HCT116 (cell line): Measurements from ENCODE around the gene FBXO30. TPM values are rescaled to one million over a fixed set of nuclear protein-coding genes. Genes with fewer than 3 reads are reported as not detected.

Source experiments
- ATAC-seq: fragments of 200-7000 bp; cut with Tn5 transposase; 2 replicates; pipeline ENCODE4 v1.9.1; 2020; ENCODE audit warnings: mild to moderate bottlenecking, moderate library complexity
- BruUV-seq: library from RNA; stranded (reverse); fragments of 400-500 nt; replicated peaks from 2 replicates; lab custom pipeline; 2021; lab: Mats Ljungman, UMichigan
- CTCF ChIA-PET: fragments of 300-600 bp; sonication (Branson Sonifier 250); formaldehyde crosslinking; loops from one replicate; lab custom pipeline; 2021; ENCODE audit warnings: antibody characterized with exemption; lab: Charles Lee
- POLR2A ChIA-PET: fragments of 300-600, 350-600 bp; sonication (Branson Sonifier 250); formaldehyde crosslinking; loops from one replicate; lab custom pipeline; 2021; ENCODE audit warnings: antibody characterized with exemption; lab: Charles Lee
- RAD21 ChIA-PET, 2 experiments: fragments of 300-600 bp; sonication (Branson Sonifier 250); formaldehyde crosslinking; loops; one replicate each; lab custom pipeline; 2023; ENCODE audit warnings: low total read pairs in 2 of 2; ENCODE audit not compliant: uncharacterized antibody in 2 of 2, unreplicated experiment in 2 of 2, low non-redundant PET in 1 of 2; lab: Charles Lee
- DNase-seq: peaks from one replicate; pipeline ENCODE4 v3.0.0-alpha.2; 2010; ENCODE audit warnings: low read depth, low spot score
- H2AFZ ChIP-seq: fragments of 200-600 bp; shearing (Covaris generic), sonication (generic); 2 replicates; pipeline ENCODE4 v1.6.1; 2017; ENCODE audit warnings: low read depth, mixed run types, mixed read lengths, antibody characterized with exemption, low read length; ENCODE audit not compliant: poor library complexity, severe bottlenecking
- H3K27ac ChIP-seq: 2 replicates; pipeline ENCODE4 v1.5.1; 2012; ENCODE audit warnings: low read depth, low read length
- H3K27me3 ChIP-seq: fragments of 200-600 bp; sonication (generic); 2 replicates; pipeline ENCODE4 v1.6.1; 2016; ENCODE audit warnings: mixed run types, low read length, mixed read lengths; ENCODE audit not compliant: insufficient read depth
- H3K36me3 ChIP-seq, 2 experiments: fragments of 200-500 bp in 1 of 2; fragments of 200-600 bp in 1 of 2; sonication (Bioruptor generic) in 1 of 2; sonication (generic) in 1 of 2; 2 replicates each; pipeline versions ENCODE4 v1.5.1 to v1.6.1; 2014 to 2016; ENCODE audit warnings: low read length in 2 of 2, inconsistent platforms in 1 of 2, mixed read lengths in 1 of 2, mixed run types in 1 of 2; ENCODE audit not compliant: insufficient read depth in 2 of 2, control insufficient read depth in 1 of 2
- H3K4me1 ChIP-seq, 2 experiments: fragments of 200-600 bp in 1 of 2; sonication (generic) in 1 of 2; 2 replicates each; pipeline versions ENCODE4 v1.5.1 to v1.6.1; 2012 to 2017; ENCODE audit warnings: low read length in 2 of 2, inconsistent platforms in 1 of 2, mild to moderate bottlenecking in 1 of 2, mixed read lengths in 1 of 2, mixed run types in 1 of 2, moderate library complexity in 1 of 2; ENCODE audit not compliant: insufficient read depth in 2 of 2, control insufficient read depth in 1 of 2
- H3K4me2 ChIP-seq: fragments of 200-600 bp; sonication (generic); 2 replicates; pipeline ENCODE4 v1.6.1; 2017; ENCODE audit warnings: mixed run types, low read length, mixed read lengths
- H3K4me3 ChIP-seq, 2 experiments: fragments of 200-600 bp in 1 of 2; sonication (generic) in 1 of 2; replicated peaks in 1 of 2; 2 replicates each; pipeline ENCODE4 v1.5.1; 2011 to 2016; ENCODE audit warnings: low read length in 2 of 2, control low read depth in 1 of 2, low read depth in 1 of 2, mild to moderate bottlenecking in 1 of 2, mixed read lengths in 1 of 2, mixed run types in 1 of 2
- H3K79me2 ChIP-seq: fragments of 200-600 bp; sonication (generic); 2 replicates; pipeline ENCODE4 v1.6.1; 2017; ENCODE audit warnings: mild to moderate bottlenecking, mixed run types, low read length, moderate library complexity, mixed read lengths; ENCODE audit not compliant: insufficient read depth
- H3K9ac ChIP-seq: fragments of 200-600 bp; sonication (generic); 2 replicates; pipeline ENCODE4 v1.6.1; 2016; ENCODE audit warnings: low read length, mixed read lengths
- H3K9me2 ChIP-seq: fragments of 200-600 bp; sonication (generic), shearing (Covaris generic); 2 replicates; pipeline ENCODE4 v1.6.1; 2017; ENCODE audit warnings: mixed run types, mild to moderate bottlenecking, moderate library complexity; ENCODE audit not compliant: insufficient read depth
- H3K9me3 ChIP-seq, 2 experiments: fragments of 200-500 bp in 1 of 2; fragments of 200-600 bp in 1 of 2; sonication (Bioruptor generic) in 1 of 2; sonication (generic) in 1 of 2; 2 replicates each; pipeline ENCODE4 v1.6.1; 2014 to 2017; ENCODE audit warnings: low read length in 2 of 2, mixed read lengths in 2 of 2, inconsistent platforms in 1 of 2, low read depth in 1 of 2, mild to moderate bottlenecking in 1 of 2, mixed run types in 1 of 2, moderate library complexity in 1 of 2; ENCODE audit not compliant: control insufficient read depth in 1 of 2, insufficient read depth in 1 of 2
- H4K20me1 ChIP-seq: fragments of 200-600 bp; sonication (generic), shearing (Covaris generic); 2 replicates; pipeline ENCODE4 v1.6.1; 2017; ENCODE audit warnings: mixed run types, mild to moderate bottlenecking, moderate library complexity; ENCODE audit not compliant: insufficient read depth
- ATF3 ChIP-seq: IDR thresholded peaks from 2 replicates; pipeline ENCODE4 v1.6.1; 2012
- CBX3 ChIP-seq: IDR thresholded peaks from 2 replicates; pipeline ENCODE4 v1.6.1; 2012; ENCODE audit warnings: low read depth
- CEBPB ChIP-seq: IDR thresholded peaks from 2 replicates; pipeline ENCODE4 v1.6.1; 2012; ENCODE audit warnings: low read depth
- CTCF ChIP-seq, 3 experiments: fragments of 200-600 bp in 1 of 3; sonication (generic) in 1 of 3; IDR thresholded peaks in 2 of 3; conservative IDR thresholded peaks in 1 of 3; 2 replicates each; pipeline ENCODE4 v1.5.1; 2012 to 2017; ENCODE audit warnings: low read depth in 2 of 3, low read length in 2 of 3, antibody characterized with exemption in 1 of 3, borderline replicate concordance in 1 of 3, control low read depth in 1 of 3, mild to moderate bottlenecking in 1 of 3, mixed read lengths in 1 of 3, mixed run types in 1 of 3, moderate library complexity in 1 of 3; ENCODE audit not compliant: insufficient read depth in 1 of 3
- ELF1 ChIP-seq: IDR thresholded peaks from 2 replicates; pipeline ENCODE4 v1.6.1; 2012; ENCODE audit warnings: low read depth, borderline replicate concordance
- FOSL1 ChIP-seq: IDR thresholded peaks from 2 replicates; pipeline ENCODE4 v1.6.1; 2012; ENCODE audit warnings: low read depth
- JUND ChIP-seq: IDR thresholded peaks from 2 replicates; pipeline ENCODE4 v1.6.1; 2012
- POLR2AphosphoS5 ChIP-seq: IDR thresholded peaks from 2 replicates; pipeline ENCODE4 v1.6.1; 2011; ENCODE audit warnings: mild to moderate bottlenecking, low read depth, low read length, moderate library complexity
- RAD21 ChIP-seq: IDR thresholded peaks from 2 replicates; pipeline ENCODE4 v1.6.1; 2012; ENCODE audit warnings: low read depth, mild to moderate bottlenecking
- SIN3A ChIP-seq: IDR thresholded peaks from 2 replicates; pipeline ENCODE4 v1.6.1; 2012; ENCODE audit warnings: low read depth
- SP1 ChIP-seq: IDR thresholded peaks from 2 replicates; pipeline ENCODE4 v1.6.1; 2012; ENCODE audit warnings: low read depth
- SRF ChIP-seq: IDR thresholded peaks from 2 replicates; pipeline ENCODE4 v1.6.1; 2012; ENCODE audit warnings: low read depth
- TCF7L2 ChIP-seq: IDR thresholded peaks from 2 replicates; pipeline ENCODE4 v1.7.0; 2011; ENCODE audit warnings: borderline replicate concordance, inconsistent platforms; ENCODE audit not compliant: insufficient read depth, insufficient read length; ENCODE audit errors: extremely low read depth
- YY1 ChIP-seq: IDR thresholded peaks from 2 replicates; pipeline ENCODE4 v1.6.1; 2011; ENCODE audit warnings: low read length, low read depth, moderate library complexity, mild to moderate bottlenecking; ENCODE audit not compliant: insufficient replicate concordance; ENCODE audit errors: extremely low read depth
- ZFX ChIP-seq: fragments of 450-650 bp; IDR thresholded peaks from 2 replicates; pipeline ENCODE4 v1.6.1; 2017
- intact Hi-C: fragments of 100-400 bp; cut with micrococcal nuclease; formaldehyde crosslinking; loops from 2 replicates; pipeline ENCODE4 v1.10.0; 2022
- total RNA-seq: library from RNA; stranded (reverse); gene quantifications from one replicate; pipeline ENCODE4 v1.2.1, GENCODE V29; 2021; ENCODE audit not compliant: unreplicated experiment

FBXO30 gene
- total RNA-seq, 1 experiment from 2014 or later: 9.1 TPM

GRCh38 chr6:145844933-145845540, 30.4 kb upstream of the FBXO30 start:
- H3K4me1 ChIP-seq: no peaks in the 10 kb centered on the region
- no peak for TF ChIP-seq SRF
- TF ChIP-seq SP1: no peak
- TF ChIP-seq CTCF (IDR thresholded peaks at IDR 0.05 in 2 of 3, conservative IDR thresholded peaks at IDR 0.05 in 1 of 3; ENCODE audit: borderline replicate concordance in 1 of 3, insufficient read depth in 1 of 3, low read depth in 2 of 3, low read length in 2 of 3): no peak
- TF ChIP-seq ZFX: no peak
- no peak for TF ChIP-seq CBX3
- TF ChIP-seq POLR2AphosphoS5: no peak
- no peak for TF ChIP-seq YY1
- no peak for TF ChIP-seq CEBPB
- TF ChIP-seq JUND: no peak
- TF ChIP-seq RAD21: no peak
- TF ChIP-seq SIN3A: no peak
- no peak for TF ChIP-seq ELF1
- TF ChIP-seq FOSL1: no peak
- TF ChIP-seq TCF7L2: no peak
- TF ChIP-seq ATF3: no peak
- CTCF ChIA-PET: no interaction called here
- intact Hi-C loops: no loop called here
- H3K79me2 ChIP-seq: no peaks in the 10 kb centered on the region
- H3K9ac ChIP-seq: no peak overlapping the region
- H3K27me3 ChIP-seq: no peaks in the 10 kb centered on the region
- RAD21 ChIA-PET: no interaction called here
- no peaks in the 10 kb centered on the region for H3K36me3 ChIP-seq
- H2AFZ ChIP-seq: no peak overlapping the region
- ATAC-seq: no peak
- H3K27ac ChIP-seq: no peak overlapping the region
- no peak overlapping the region for H3K4me3 ChIP-seq
- H4K20me1 ChIP-seq: no peaks in the 10 kb centered on the region
- no peak overlapping the region for H3K4me2 ChIP-seq
- H3K9me2 ChIP-seq: no peaks in the 10 kb centered on the region; the same call in 1 of the 2 replicates
- no peak for DNase-seq
- POLR2A ChIA-PET: no interaction called here
- no TSS peak for BruUV-seq
- no peaks in the 10 kb centered on the region for H3K9me3 ChIP-seq
